Heart right ventricle (tissue), 16 donors: ENCODE results near the gene KRTAP10-9. TPM values are rescaled to one million over a fixed set of nuclear protein-coding genes. Genes with fewer than 3 reads are reported as not detected.
"Not testable (repeated sequence)": the region's sequence is repeated elsewhere in the genome, so short reads cannot be mapped to it uniquely, and the experiment has no call there.

Source experiments
- ATAC-seq, 8 donors: fragments of 200-7000 bp; cut with Tn5 transposase; one replicate each; pipeline ENCODE4 v1.9.1; 2020; ENCODE audit warnings: mild to moderate bottlenecking in 8 of 8, moderate library complexity in 8 of 8, moderate number of reproducible peaks in 1 of 8
- DNase-seq, 2 donors: peaks; one replicate each; pipeline ENCODE4 v3.0.0-alpha.2; 2020
- H3K27ac ChIP-seq, 10 donors: fragments of 200-600 bp; sonication (generic) in 2 of 10; one replicate each; pipeline versions ENCODE4 v1.5.0 to v1.8.0; 2020 to 2022; ENCODE audit warnings: mild to moderate bottlenecking in 3 of 10
- H3K27me3 ChIP-seq, 7 donors: fragments of 200-600 bp; one replicate each; pipeline ENCODE4 v1.8.0; 2021 to 2022; ENCODE audit warnings: mild to moderate bottlenecking in 2 of 7
- H3K36me3 ChIP-seq, 9 donors: fragments of 200-600 bp; sonication (generic) in 1 of 9; one replicate each; pipeline versions ENCODE4 v1.5.0 to v1.8.0; 2020 to 2022; ENCODE audit warnings: mild to moderate bottlenecking in 2 of 9
- H3K4me1 ChIP-seq, 9 donors: fragments of 200-600 bp; sonication (generic) in 1 of 9; one replicate each; pipeline versions ENCODE4 v1.5.0 to v1.8.0; 2020 to 2022; ENCODE audit warnings: mild to moderate bottlenecking in 4 of 9
- H3K4me3 ChIP-seq, 10 donors: fragments of 200-600 bp; sonication (generic) in 2 of 10; one replicate each; pipeline versions ENCODE4 v1.5.0 to v1.8.0; 2020 to 2022; ENCODE audit warnings: mild to moderate bottlenecking in 7 of 10, moderate library complexity in 2 of 10
- H3K9me3 ChIP-seq, 11 donors: fragments of 200-600 bp in 10 of 11; sonication (generic) in 2 of 11; one replicate each; pipeline versions ENCODE4 v1.5.0 to v1.8.0; 2013 to 2022; ENCODE audit warnings: mild to moderate bottlenecking in 2 of 11, control low read depth in 1 of 11, moderate library complexity in 1 of 11
- WGBS, 2 donors: extraction: QIAGEN DNeasy Blood & Tissue Kit; methylation state at CpG; one replicate each; pipeline ENCODE4 v1.1.7; 2013; ENCODE audit warnings: inconsistent platforms in 1 of 2; 5-methylcytosine and 5-hydroxymethylcytosine counted together
- intact Hi-C, 10 donors: fragments of 100-400 bp; cut with DNase I; formaldehyde crosslinking; loops; one replicate each; pipeline versions ENCODE4 v1.11.1 to v1.14.2; 2022
- long read RNA-seq, 3 donors: library from polyadenylated mRNA; unstranded; transcript quantifications; one replicate each; pipeline ENCODE4 v2.0.0, GENCODE V29; 2020 to 2021
- polyA plus RNA-seq, 2 donors: library from polyadenylated mRNA; stranded (reverse); fragments of 200-250 nt; gene quantifications; one replicate each; pipeline ENCODE4 v1.2.3, GENCODE V29; 2013
- total RNA-seq, 10 donors: library from RNA; stranded (reverse); fragmentation: NEBNext Ultra II Directional in 3 of 10; extraction: Animal tissue kit (Norgen Biotek cat#: 25700) in 3 of 10; gene quantifications; one replicate each; pipeline versions ENCODE4 v1.2.1 to v1.2.4, GENCODE V29; 2021 to 2023
- TF ChIP-seq, protein P1 (sequence below), 9 donors: fragments of 200-600 bp; sonication (generic) in 2 of 9; IDR thresholded peaks; one replicate each; pipeline versions ENCODE4 v1.5.0 to v1.8.0; 2021 to 2022; ENCODE audit warnings: antibody characterized with exemption in 9 of 9, mild to moderate bottlenecking in 5 of 9, moderate library complexity in 1 of 9
- donor health status: Arrhythmogenic right ventricular cardiomyopathy.
- donor health status: ischemic (EF 13 %, LVEDD 7.1; RV severe dilation, severe dysfunction).
- donor health status: healthy with polysubstance abuse.
- donor health status: DM: no; HTN: yes; CAD: no.
- donor health status: DM: no; HTN: no; CAD: no.
- donor health status: ischemic (EF 25% LVEDD 6.9; RV normal size, moderate dysfunction).
- donor health status: ischemic (EF 25% LVEDD 5.7; RV mildly dilated, moderate dysfunction).
- donor health status: healthy.
- donor health status: DM: yes; HTN: yes; CAD: no.
- donor health status: Ischemic cardiomyopathy.
- donor health status: ischemic (EF 35%, LVEDD 5.7; RV mildly dilated, moderate dysfunction).
- donor health status: nonischemic (EF 11% LVEDD 7.7; RV severe dilation, severe dysfunction).
- donor health status: DM: yes; HTN: yes; CAD: no.
- donor health status: PGD.
- donor health status: ischemic (EF 29% LVEDD 5.4; RV normal size, mild dysfunction).
- donor health status: nonischemic (EF 23%, LVEDD 6.1; RV moderate dilation, normal function).

KRTAP10-9 gene, protein sequence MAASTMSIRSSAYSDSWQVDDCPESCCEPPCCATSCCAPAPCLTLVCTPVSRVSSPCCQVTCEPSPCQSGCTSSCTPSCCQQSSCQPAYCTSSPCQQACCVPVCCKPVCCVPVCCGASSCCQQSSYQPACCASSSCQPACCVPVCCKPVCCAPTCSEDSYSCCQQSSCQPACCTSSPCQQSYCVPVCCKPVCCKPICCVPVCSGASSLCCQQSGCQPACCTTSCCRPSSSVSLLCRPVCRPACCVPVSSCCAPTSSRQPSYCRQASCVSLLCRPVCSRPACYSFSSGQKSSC
- total RNA-seq (not detected), polyA plus RNA-seq (not detected)
- long read RNA-seq, donor 1: 0 reads
- long read RNA-seq, donor 2: 0 reads
- long read RNA-seq, donor 3: 0 reads

DNA sequence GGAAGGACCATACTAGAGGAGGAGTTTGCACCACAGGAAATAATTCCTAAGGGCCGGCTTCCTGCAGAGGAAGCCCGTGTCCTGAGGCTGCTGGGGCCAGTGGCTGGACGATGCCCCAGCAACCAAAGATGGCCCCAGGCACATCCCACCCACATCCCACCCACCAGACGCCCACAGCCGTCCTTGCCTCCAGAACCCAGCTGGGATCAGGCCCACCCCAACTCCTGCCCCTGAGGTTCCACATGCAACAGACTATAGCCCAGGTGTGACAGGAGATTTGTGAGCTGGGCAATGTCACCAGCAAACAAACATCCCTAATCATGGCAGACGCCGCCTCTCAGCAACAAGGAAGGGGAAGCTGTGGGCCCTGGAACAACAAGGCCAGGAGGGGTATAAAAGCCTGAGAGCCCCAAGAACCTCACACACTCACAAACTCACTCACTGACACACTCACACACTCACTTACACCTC lies at the start of gene KRTAP10-9:
KRTAP10-9 (plus strand) TSS at position 421 of the 471 bp plus-strand sequence. CDS start 79 bp downstream, outside the sequence.
- H3K4me1 ChIP-seq: peaks cover 0 to 7% (median 0%) of the 10 kb centered on the region in 9 donors
- peaks cover 0 to 49% (median 21%) of the 10 kb centered on the region in 11 donors for H3K9me3 ChIP-seq
- no peak for DNase-seq
- 44 to 71% methylated on average over 7 of the region's 7 CpGs for WGBS, 2 donors
- peaks cover 0 to 31% (median 0%) of the 10 kb centered on the region in 7 donors for H3K27me3 ChIP-seq
- ATAC-seq: peak in 1 of 8 donors; percentile 36
- no peak within 1 kb of the TSS for H3K27ac ChIP-seq
- no peak within 1 kb of the TSS for H3K4me3 ChIP-seq
- intact Hi-C loops: loop anchor here in 1 of 10 donors (10.0 kb wide), 1 partner anchor 158 kb away; no protein-coding TSS in a partner anchor
- no peaks in the 10 kb centered on the region for H3K36me3 ChIP-seq
- TF ChIP-seq, protein P1, sequence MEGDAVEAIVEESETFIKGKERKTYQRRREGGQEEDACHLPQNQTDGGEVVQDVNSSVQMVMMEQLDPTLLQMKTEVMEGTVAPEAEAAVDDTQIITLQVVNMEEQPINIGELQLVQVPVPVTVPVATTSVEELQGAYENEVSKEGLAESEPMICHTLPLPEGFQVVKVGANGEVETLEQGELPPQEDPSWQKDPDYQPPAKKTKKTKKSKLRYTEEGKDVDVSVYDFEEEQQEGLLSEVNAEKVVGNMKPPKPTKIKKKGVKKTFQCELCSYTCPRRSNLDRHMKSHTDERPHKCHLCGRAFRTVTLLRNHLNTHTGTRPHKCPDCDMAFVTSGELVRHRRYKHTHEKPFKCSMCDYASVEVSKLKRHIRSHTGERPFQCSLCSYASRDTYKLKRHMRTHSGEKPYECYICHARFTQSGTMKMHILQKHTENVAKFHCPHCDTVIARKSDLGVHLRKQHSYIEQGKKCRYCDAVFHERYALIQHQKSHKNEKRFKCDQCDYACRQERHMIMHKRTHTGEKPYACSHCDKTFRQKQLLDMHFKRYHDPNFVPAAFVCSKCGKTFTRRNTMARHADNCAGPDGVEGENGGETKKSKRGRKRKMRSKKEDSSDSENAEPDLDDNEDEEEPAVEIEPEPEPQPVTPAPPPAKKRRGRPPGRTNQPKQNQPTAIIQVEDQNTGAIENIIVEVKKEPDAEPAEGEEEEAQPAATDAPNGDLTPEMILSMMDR (IDR thresholded peaks at IDR 0.05): no peak

DNA sequence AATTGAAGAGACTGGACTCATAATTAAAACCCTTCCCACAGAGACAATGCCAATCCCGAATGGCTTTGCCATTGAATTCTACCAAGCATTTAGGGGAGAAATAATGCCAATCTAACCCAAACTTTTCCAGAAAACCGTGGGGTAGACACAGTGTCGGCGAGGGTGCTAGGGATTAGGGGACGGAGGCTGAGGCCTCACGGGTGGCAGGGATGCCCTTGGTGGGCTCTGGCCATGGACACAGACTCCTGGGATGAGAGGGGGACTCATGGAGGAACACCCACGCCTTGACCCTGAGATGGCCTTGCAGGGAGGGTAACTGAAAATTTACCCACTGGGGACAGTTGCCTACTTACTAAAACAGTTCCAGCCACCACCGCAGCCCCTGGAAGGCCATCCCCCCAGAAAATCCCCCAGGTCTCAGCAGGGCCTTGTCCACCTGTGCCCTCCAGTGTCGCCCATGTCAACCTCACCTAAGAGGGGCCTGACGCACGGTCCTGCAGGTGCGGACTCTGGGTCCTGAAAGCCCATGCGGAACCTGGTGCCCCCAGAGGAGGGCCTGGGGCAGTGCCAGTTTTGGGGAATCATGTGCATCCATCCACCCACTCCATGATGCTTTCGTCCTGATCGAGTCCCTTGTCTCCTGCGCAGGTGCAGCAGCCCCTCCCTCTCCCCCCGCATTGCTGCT lies 48.4 kb upstream of the KRTAP10-9 start:
- DNase-seq (no peak), ATAC-seq (no peak)
- Histone ChIP-seq H3K36me3 (no peaks in the 10 kb centered on the region), H3K27ac (no peak overlapping the region), H3K27me3 (peaks cover 0 to 40% (median 0%) of the 10 kb centered on the region in 7 donors), H3K4me3 (no peak overlapping the region), H3K9me3 (peaks cover 0 to 40% (median 18%) of the 10 kb centered on the region in 11 donors), H3K4me1 (no peaks in the 10 kb centered on the region)
- intact Hi-C loops: no loop called here
- WGBS, 2 donors: 93 to 96% methylated on average over 17 of the region's 17 CpGs
- TF ChIP-seq, protein P1 (IDR thresholded peaks at IDR 0.05): no peak

DNA sequence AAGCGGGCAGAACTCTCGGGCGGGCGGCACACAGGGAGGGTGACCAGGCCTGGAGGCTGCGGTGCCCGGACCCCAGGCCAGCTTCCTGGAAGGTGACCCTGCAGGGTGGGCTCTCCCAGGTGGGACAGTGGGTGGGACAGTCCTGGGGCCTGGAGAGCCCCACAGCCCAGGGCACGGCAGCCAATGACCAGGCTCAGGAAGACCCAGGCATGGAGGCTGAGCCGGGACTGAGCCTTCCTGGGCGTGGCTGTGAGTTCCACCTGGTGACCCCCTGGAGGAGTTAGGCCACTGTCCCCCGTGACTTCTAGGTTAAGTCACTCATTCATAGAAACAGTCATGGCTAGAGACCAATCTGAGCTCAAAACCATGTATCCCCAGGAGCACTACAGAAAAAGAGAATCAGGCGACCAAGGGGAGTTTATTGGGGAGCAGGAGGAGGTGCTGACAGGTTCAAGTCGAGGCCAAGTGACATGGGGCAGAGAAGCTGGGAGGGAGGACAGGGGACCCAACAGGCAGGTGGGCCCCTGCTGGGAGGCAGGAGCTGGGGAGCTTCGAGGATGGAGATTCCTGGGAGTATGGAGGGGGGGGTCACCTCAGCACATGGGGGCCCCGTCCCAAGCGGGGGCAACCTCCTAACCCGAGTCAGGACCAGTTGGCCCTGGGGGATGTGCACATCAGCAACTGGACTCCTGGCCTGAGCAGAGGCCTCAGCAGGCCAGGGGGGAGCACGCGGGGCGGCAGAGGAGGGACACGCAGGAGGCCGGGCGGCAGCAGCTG lies 47.6 kb upstream of the KRTAP10-9 start:
- intact Hi-C loops: no loop called here
- ATAC-seq: no peak
- TF ChIP-seq, protein P1 (IDR thresholded peaks at IDR 0.05): no peak
- peaks cover 0 to 43% (median 1%) of the 10 kb centered on the region in 7 donors for H3K27me3 ChIP-seq
- peaks cover 0 to 40% (median 18%) of the 10 kb centered on the region in 11 donors for H3K9me3 ChIP-seq
- 70 to 74% methylated on average over 22 of the region's 22 CpGs for WGBS, 2 donors
- no peak overlapping the region for H3K27ac ChIP-seq
- no peak for DNase-seq
- H3K4me3 ChIP-seq: no peak overlapping the region
- H3K36me3 ChIP-seq: no peaks in the 10 kb centered on the region
- H3K4me1 ChIP-seq: no peaks in the 10 kb centered on the region

DNA sequence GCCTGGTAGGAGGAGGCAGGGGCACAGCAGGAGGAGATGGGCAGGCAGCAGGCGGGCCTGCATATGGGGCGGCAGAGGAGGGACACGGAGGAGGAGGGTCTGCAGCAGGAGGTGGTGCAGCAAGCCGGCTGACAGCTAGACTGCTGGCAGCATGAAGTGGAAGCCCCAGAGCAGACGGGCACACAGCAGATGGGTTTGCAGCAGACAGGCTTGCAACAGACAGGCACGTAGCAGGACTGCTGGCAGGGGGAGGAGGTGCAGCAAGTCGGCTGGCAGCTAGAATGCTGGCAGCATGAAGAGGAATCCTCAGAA lies 47.1 kb upstream of the KRTAP10-9 start:
- H3K27me3 ChIP-seq: peaks cover 0 to 43% (median 6%) of the 10 kb centered on the region in 7 donors
- H3K9me3 ChIP-seq: peaks cover 0 to 40% (median 18%) of the 10 kb centered on the region in 11 donors
- no peaks in the 10 kb centered on the region for H3K4me1 ChIP-seq
- 63 to 70% methylated on average over 6 to 7 of the region's 7 CpGs for WGBS, 2 donors
- DNase-seq (no peak), ATAC-seq (no peak)
- H3K4me3 ChIP-seq: no peak overlapping the region
- H3K27ac ChIP-seq: no peak overlapping the region
- TF ChIP-seq, protein P1 (IDR thresholded peaks at IDR 0.05): no peak
- H3K36me3 ChIP-seq: no peaks in the 10 kb centered on the region
- intact Hi-C loops: no loop called here

DNA sequence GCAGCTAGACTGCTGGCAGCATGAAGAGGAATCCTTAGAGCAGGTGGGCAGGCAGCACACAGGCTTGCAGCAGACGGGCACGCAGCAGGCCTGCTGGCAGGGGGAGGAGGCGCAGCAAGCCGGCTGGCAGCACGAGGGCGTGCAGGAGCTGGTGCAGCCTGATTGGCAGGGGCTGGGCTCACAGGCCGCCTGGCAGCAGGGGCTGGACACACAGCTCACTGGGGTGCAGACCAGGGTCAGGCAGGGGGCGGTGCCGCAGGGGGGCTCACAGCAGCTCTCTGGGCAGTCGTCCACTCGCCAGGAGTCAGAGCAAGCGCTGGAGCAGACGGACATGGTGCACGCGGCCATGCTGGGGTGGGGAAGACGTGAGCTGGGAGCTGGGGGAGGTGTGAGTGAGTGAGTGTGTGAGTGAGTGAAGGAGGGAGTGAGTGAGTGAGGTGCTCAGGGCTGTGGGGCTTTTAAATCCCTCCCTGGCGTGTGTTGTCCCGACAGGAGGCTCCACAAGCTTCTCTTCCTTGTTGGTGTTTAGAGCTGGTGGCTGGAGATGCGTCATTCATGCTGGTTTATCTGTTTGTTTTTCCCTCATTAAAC lies 46.6 kb upstream of the KRTAP10-9 start, which contains the start of gene KRTAP10-5:
KRTAP10-5 (minus strand) TSS at position 374 of the 591 bp plus-strand sequence; CDS start at position 348, 26 bp downstream.
- H3K4me1 ChIP-seq, H3K4me3 ChIP-seq, H3K36me3 ChIP-seq, DNase-seq, H3K27ac ChIP-seq, intact Hi-C loops: not testable (repeated sequence)
- 37 to 41% methylated on average over 19 of the region's 19 CpGs for WGBS, 2 donors
- peaks cover 0 to 43% (median 9%) of the 10 kb centered on the region in 7 donors for H3K27me3 ChIP-seq
- H3K9me3 ChIP-seq: peaks cover 0 to 40% (median 18%) of the 10 kb centered on the region in 11 donors
- peak in 1 of 8 donors; percentile 41 for ATAC-seq
